ENCODE measurements around the gene CCNQ. TPM values are rescaled to one million over a fixed set of nuclear protein-coding genes. Genes with fewer than 3 reads are reported as not detected.

The CCNQ gene
- total and polyA plus RNA-seq, 2 donors (not counting 1 experiment from before 2014, with no cell fraction given): 31.8 to 66.0 TPM

- H3K9ac ChIP-seq (ENCODE audit: low read length): no peak overlapping the region
- ATAC-seq (ENCODE audit: low read depth): no peak
- H3K79me2 ChIP-seq (ENCODE audit: control insufficient read depth, insufficient read depth, low read length): no peaks in the 10 kb centered on the region
- H3K9me3 ChIP-seq (ENCODE audit: control extremely low read depth in 1 of 3, control insufficient read depth in 2 of 3, insufficient read depth in 1 of 3, low read length in 2 of 3): no peaks in the 10 kb centered on the region
- H3K4me1 Mint-ChIP-seq: peaks cover 17% of the 10 kb centered on the region
- no peak overlapping the region for H3K4me3 Mint-ChIP-seq
- ChIA-PET POLR2A (no interaction called here), CTCF (no interaction called here)
- no peak overlapping the region for H3K27ac Mint-ChIP-seq
- H3K4me1 ChIP-seq (ENCODE audit: control insufficient read depth in 2 of 2, insufficient read depth in 2 of 2, low read length in 2 of 2): peaks cover 14 to 21% of the 10 kb centered on the region in 2 donors
- H4K20me1 ChIP-seq (ENCODE audit: control insufficient read depth, insufficient read depth, low read length, poor library complexity, severe bottlenecking): no peaks in the 10 kb centered on the region
- H3K27me3 ChIP-seq (replicated peaks in 1 of 4; ENCODE audit: control extremely low read depth in 1 of 4, control insufficient read depth in 3 of 4, insufficient read depth in 4 of 4, low read length in 3 of 4): peaks cover 0 to 42% (median 8%) of the 10 kb centered on the region in 4 experiments
- H3K4me3 ChIP-seq (ENCODE audit: control extremely low read depth in 1 of 5, extremely low read depth in 1 of 5, insufficient read depth in 1 of 5, low read depth in 2 of 5, low read length in 4 of 5): no peak overlapping the region
- H3K27ac ChIP-seq (ENCODE audit: low read length in 2 of 2): no peak overlapping the region
- H3K9me3 Mint-ChIP-seq (ENCODE audit: insufficient read depth): no peaks in the 10 kb centered on the region
- DNase-seq: no peak
- H2AFZ ChIP-seq (ENCODE audit: insufficient read depth, low read depth, low read length, poor library complexity, severe bottlenecking): no peak overlapping the region
- no peak for TF ChIP-seq EZH2 (IDR thresholded peaks at IDR 0.05; ENCODE audit: borderline replicate concordance, insufficient read depth, low read depth, low read length, poor library complexity, severe bottlenecking)
- TF ChIP-seq CTCF (IDR thresholded peaks at IDR 0.05): no peak
- H3K4me2 ChIP-seq (replicated peaks; ENCODE audit: low read depth, low read length, poor library complexity, severe bottlenecking): no peak overlapping the region
- no peaks in the 10 kb centered on the region for H3K36me3 ChIP-seq (replicated peaks in 1 of 2; ENCODE audit: control extremely low read depth in 1 of 2, control insufficient read depth in 1 of 2, extremely low read depth in 1 of 2, insufficient read depth in 2 of 2, low read length in 1 of 2)
- whole genome bisulfite sequencing (ENCODE audit: insufficient coverage): 86% methylated on average over 10 of the region's 28 CpGs
- H3K27me3 Mint-ChIP-seq: peaks cover 13% of the 10 kb centered on the region
- intact Hi-C loops (cut with micrococcal nuclease): no loop called here
These were observed 40.5 kb upstream of the CCNQ start for GRCh38 chrX:153639177-153640044.
